Esophagus muscularis mucosa (tissue), 4 donors: Measurements from ENCODE around the gene CCDC74A.
"Not testable (repeated sequence)": the region's sequence is repeated elsewhere in the genome, so short reads cannot be mapped to it uniquely, and the experiment has no call there.

Experiments used
- CTCF ChIP-seq, 3 experiments: fragments of 200-600 bp in 2 of 3; fragments of 450-650 bp in 1 of 3; sonication (generic) in 2 of 3; IDR thresholded peaks; one replicate each; pipeline ENCODE4 v1.5.1; 2017 to 2019; ENCODE audit warnings: antibody characterized with exemption in 3 of 3, mild to moderate bottlenecking in 2 of 3, moderate library complexity in 1 of 3
- EP300 ChIP-seq: sonication (generic); formaldehyde crosslinking; IDR thresholded peaks from one replicate; pipeline ENCODE4 v1.6.1; 2017; ENCODE audit warnings: antibody characterized with exemption
- POLR2A ChIP-seq: fragments of 450-650 bp; IDR thresholded peaks from one replicate; pipeline ENCODE4 v1.6.1; 2017; ENCODE audit warnings: antibody characterized with exemption, moderate library complexity, mild to moderate bottlenecking, low read depth
- POLR2AphosphoS5 ChIP-seq, 2 donors: sonication (generic); formaldehyde crosslinking; IDR thresholded peaks; one replicate each; pipeline ENCODE4 v1.6.1; 2017; ENCODE audit warnings: antibody characterized with exemption in 2 of 2

DNA sequence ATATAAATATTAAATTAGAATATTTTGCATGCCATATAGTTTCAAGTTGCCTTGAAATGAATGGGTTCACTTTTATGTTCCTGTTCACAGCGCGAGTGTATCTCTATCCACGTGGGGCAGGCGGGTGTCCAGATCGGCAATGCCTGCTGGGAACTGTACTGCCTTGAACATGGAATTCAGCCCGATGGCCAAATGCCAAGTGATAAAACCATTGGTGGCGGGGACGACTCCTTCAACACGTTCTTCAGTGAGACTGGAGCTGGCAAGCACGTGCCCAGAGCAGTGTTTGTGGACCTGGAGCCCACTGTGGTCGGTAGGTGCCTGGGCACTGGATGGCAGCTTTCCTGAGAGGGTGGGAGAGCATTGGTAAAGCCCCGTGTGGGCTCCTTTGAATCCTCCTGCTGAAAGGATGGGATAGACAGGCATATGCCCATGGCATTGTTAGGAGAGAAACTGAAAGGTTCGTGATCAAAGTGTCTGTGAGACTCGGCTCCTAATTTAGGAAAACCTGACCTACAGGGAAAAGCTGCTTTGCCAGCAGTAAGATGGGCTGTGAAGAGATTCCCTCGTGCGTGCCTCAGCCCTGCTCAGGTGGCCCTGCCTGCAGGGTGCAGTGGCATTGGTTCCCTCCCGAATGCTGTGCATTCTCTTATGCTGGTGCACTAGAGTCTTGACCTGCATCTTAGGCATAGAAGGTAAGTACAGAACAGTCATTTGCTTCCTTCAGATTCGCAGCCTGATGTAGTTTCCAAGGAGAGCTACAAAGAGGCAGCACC, 49.4 kb upstream of the CCDC74A start:
- TF ChIP-seq POLR2A; CTCF (IDR thresholded peaks at IDR 0.05); EP300; POLR2AphosphoS5 (IDR thresholded peaks at IDR 0.05): not testable (repeated sequence)
